Measurements from ENCODE around the gene HSPG2.
A peak's percentile ranks its signal among the peaks of the same experiment; 100 is the strongest.
"Not testable (repeated sequence)": the region's sequence is repeated elsewhere in the genome, so short reads cannot be mapped to it uniquely, and the experiment has no call there.

The HSPG2 gene

GRCh38 chr1:21937034-21937371 is at the start of gene HSPG2:
TSS of gene HSPG2 (minus strand) at chr1:21937310. CDS start at chr1:21937217, 93 bp downstream.
- no peak for DNase-seq

DNA sequence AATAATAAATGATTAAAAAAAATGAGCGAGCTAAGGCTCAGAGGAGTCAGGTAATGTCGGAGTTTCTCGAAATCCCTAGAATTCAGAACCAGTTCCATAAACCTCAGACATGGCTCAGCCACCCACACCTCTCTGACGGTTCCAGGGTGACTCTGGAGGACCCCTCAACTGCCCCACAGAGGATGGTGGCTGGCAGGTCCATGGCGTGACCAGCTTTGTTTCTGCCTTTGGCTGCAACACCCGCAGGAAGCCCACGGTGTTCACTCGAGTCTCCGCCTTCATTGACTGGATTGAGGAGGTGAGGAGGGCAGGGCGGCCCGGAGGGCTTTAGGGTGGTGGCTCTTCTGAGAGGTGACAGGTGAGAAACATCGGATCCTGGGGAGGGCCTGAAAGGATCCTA is 49.3 kb upstream of the HSPG2 start:
- DNase-seq, result not testable (repeated sequence)

GRCh38 chr1:21985893-21986292 is 48.8 kb upstream of the HSPG2 start:
- not testable (repeated sequence) for DNase-seq

DNA sequence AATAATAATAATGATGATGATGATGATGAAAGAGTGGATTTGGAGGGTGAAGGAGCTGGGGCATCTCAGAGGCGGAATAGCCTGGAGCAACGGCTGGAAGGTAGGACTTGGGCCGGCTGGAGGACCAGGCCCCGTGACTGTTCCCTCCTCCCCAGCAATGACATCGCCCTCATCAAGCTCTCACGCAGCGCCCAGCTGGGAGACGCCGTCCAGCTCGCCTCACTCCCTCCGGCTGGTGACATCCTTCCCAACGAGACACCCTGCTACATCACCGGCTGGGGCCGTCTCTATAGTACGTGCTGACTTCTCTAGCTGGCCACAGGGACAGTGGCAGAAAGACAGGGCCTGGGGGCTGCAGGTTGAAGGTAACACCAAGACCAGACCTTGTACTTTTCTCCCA is 46.4 kb upstream of the HSPG2 start:
- DNase-seq, result not testable (repeated sequence)

GRCh38 chr1:21982122-21982521 is 45.0 kb upstream of the HSPG2 start:
- not testable (repeated sequence) for DNase-seq

DNA sequence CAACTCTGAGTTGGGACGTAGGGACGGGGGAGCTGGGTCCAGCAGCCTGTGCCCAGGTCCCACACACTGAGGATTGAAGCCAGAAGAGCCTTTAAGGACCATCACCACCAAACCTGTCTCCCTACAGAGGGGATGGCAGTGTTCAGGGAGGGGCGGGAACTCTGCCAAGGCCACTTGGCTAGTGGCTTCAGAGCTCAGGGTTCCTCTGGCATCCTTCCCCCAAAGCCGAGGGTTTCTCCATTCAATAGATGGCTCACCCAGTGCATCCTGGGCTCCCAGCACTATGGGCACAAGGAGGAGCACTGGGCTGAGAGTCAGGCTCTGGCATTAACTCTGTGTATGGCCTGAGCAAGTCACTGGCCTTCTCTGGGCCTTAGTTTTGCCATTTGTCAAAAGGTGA is 44.1 kb upstream of the HSPG2 start:
- not testable (repeated sequence) for DNase-seq

DNA sequence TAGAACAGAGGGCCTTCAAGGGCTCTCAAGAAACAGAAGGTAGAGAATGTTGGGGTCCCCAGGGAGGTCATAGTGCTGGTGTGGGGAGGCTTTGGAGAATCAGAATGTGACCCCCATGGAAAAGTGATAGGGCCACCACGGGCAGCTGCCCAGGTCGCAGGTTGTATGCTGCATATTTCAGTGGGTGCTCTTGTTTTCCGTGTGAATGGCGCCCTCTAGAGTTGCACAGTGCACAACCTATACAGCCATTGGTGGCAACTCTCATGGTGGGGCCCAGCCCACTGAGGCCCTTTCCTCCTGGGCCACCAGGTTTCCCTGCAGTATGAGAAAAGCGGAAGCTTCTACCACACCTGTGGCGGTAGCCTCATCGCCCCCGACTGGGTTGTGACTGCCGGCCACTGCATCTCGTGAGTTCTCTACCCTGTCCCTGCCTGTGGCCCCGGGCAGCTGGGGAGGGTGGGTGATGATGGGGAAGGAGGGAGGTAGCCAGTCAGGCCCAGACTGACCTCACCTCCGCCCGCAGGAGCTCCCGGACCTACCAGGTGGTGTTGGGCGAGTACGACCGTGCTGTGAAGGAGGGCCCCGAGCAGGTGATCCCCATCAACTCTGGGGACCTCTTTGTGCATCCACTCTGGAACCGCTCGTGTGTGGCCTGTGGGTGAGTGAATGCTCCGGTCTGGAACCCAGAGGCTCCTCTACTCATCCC is 43.6 kb upstream of the HSPG2 start:
- peak; percentile 58 for DNase-seq

- not testable (repeated sequence) for DNase-seq
These were observed 41.1 kb upstream of the HSPG2 start for GRCh38 chr1:21978209-21978608.

- DNase-seq, result not testable (repeated sequence)
These were observed 39.7 kb upstream of the HSPG2 start, which contains the start of gene CELA3B for GRCh38 chr1:21976703-21977239. TSS of gene CELA3B (plus strand) at chr1:21977022. CDS start at chr1:21977040, 18 bp downstream.

GRCh38 chr1:21975296-21975695 is 38.2 kb upstream of the HSPG2 start:
- DNase-seq, result not testable (repeated sequence)

- not testable (repeated sequence) for DNase-seq
These were observed 37.6 kb upstream of the HSPG2 start for GRCh38 chr1:21974699-21975098.

- DNase-seq, result not testable (repeated sequence)
These were observed 36.8 kb upstream of the HSPG2 start for GRCh38 chr1:21973948-21974347.

GRCh38 chr1:21972973-21973441 is 35.9 kb upstream of the HSPG2 start:
- DNase-seq, result not testable (repeated sequence)

GRCh38 chr1:21970523-21970922 is 33.4 kb upstream of the HSPG2 start:
- DNase-seq, result not testable (repeated sequence)

DNA sequence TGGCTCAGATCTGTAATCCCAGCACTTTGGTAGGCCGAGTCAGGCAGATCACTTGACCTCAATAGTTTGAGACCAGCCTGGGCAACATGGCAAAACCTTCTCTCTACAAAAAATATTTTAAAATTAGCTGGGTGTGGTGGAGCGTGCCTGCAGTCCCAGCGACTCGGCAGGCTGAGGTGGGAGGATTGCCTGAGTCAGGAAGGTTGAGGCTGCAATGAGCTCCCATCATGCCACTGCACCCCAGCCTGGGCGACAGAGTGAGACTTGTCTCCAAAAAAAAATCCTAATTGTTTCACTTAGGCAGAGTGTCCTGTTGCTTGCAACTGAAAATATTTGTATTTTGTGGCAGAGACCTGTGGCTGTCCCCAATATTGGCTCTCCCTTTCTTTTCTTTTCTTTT is 32.0 kb upstream of the HSPG2 start:
- DNase-seq, result not testable (repeated sequence)

DNA sequence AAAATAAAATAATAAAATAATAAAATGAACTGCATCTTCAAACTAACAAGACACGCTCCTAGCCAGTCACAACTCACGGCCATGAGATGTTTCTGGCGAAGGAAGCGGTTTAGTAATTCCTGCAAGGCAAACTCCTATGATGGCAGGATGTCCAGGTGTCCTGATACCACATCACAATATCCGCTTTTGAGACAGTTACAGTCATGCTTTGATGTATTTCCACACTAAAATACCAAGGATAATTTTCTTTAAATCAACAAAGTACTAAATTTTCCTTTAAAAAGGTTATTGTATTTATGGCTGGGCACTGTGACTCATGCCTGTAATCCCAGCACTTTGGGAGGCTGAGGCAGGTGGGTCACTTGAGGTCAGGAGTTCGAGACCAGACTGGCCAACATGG is 30.1 kb upstream of the HSPG2 start:
- DNase-seq, result not testable (repeated sequence)

- DNase-seq, result peak; percentile 76
These were observed 29.3 kb upstream of the HSPG2 start for GRCh38 chr1:21966247-21967000.

DNA sequence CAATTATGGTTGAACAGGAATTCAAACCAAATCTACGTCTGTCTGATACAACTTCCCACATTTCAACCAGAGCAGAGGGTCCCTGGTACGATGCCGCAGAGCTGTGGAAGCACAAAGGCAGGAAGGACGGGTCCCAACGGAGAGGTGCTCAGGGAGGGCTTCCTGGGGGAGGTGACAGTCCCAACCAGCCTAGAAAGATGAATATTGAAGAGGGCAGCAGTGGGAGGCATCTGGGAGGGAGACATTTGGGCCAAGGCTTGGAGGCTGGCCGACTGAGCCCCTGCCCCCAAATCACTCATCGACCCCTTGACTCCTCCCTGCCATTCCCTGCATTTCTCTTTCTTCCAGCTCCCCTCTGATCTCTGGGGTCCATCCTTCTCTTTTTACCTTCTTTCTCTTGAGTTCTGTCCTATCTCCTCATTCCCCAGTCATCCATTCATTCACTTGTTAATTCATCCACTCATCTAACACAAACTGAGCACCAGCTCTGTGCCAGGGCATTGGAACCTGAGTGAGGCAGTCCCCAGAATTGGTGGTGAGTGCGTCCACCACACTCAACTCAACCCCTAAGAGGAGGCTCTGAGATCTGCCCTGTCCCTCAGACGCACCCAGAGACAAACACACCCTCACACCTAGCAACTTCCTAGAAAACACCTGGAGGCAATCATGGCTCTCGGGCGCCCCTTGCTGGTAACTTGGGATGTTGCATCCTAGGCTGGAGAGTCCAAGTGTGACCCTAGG is 26.5 kb upstream of the HSPG2 start:
- DNase-seq, result peak; percentile 89

DNA sequence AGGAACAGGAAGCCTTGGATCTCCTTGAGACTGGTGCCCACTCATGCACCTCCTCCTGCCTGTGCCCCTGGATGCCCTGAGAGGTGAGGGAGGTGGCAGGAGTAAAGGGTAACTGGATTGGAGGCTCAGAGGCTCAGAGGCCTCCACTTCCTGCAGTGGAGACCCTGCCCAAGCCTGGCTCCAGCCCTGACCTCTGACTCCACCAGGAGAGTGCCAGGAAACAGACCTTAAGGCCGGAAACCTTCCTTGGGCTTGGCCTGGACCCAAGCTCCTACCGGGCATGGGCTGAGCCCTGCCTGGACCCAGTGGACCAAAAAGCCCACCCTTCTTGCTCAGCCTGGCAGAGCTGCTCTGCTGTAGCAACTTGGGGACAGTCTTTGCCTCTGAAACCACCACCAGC is 24.7 kb upstream of the HSPG2 start:
- no peak for DNase-seq

- peak; percentile 50 for DNase-seq
These were observed 24.2 kb upstream of the HSPG2 start for GRCh38 chr1:21961337-21961736.

GRCh38 chr1:21956720-21957552 is 19.8 kb upstream of the HSPG2 start:
- peak; percentile 74 for DNase-seq
